Measurements from ENCODE around the gene PNMA5.

The PNMA5 gene

DNA sequence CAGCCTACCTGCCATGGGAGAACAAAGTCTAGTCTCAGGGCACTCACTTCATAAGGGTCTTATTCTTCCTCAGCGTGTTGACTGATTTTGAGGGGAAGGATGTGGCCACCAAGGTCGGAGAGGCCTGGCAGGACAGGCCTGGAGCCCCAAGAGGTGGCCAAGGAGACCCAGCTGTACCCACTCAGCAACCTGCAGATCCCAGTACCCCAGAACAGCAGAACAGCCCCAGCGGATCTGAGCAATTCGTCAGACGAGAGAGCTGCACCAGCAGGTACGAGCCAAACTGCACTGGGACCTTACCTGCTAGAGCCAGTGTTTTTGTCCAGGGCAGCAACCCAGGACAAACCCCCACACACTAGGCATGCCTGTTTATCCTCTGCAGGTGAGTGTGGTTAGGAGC lies 34.3 kb downstream of the PNMA5 start:
- DNase-seq (ENCODE audit: insufficient read length, low spot score): no peak
- FAIRE-seq: no peak

DNA sequence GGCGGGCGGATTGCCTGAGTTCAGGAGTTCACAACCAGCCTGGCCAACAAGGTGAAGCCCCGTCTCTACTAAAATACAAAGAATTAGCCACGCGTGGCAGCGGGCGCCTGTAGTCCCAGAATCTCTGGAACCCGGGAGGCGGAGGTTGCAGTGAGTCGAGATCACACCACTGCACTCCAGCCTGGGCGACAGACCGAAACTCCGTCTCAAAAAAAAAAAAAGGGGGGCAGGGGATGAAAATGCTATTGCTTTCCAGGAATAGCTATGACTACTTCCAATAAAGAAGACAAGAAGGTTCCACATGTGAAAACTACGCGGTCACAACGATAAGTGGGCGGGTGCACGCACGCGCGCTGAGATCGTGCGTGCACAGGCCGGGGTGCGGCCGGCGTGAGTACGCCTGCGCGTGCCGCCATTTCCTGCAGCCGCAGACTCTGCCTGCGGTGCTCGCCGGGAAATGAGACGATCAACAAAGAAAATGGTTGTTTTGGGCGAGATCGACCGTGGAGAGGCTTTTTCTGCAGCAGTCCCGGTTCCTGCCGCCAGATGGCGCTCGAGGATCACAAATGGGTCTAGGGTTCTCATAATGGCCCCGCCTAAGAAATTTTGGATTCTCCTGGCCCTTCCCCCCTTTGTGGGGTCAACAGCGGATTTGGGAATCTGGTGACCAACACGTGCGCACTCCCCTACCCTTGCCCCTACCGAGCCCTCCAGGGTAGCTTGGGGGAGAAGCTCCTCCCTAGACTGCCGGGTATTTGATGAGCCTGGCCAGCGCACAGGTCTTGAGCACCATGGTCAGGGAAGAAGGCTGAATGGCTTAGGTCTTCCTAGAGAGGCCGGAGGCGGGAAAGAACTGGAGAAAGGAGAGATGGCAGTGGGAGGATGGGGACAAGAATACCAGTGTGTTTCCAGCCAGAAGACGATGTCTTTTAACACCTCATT lies 35.1 kb downstream of the PNMA5 start:
- FAIRE-seq: peak; percentile 100

DNA sequence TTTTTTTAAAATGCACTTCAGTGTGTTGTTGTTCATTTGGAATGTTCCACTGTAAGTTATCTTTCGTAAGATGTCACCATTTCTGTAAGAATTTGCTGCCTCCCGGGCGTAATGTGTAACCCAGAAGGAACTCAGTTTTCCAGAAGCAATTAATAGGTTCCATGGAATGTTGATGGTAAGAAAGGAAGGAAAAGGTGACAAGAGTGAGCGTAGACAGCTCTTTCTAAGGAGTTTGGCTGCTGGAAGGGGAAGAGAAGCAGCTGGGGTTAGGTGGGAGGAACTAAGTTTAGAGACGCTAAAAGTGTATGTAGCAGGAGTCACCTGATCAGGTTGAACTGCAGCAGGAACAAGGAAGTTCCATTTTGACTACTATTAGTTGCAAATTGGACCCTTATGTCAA lies 35.9 kb downstream of the PNMA5 start:
- DNase-seq (ENCODE audit: insufficient read length, low spot score): no peak

More for the DNA sequence above, 35.1 kb downstream of the PNMA5 start:
- peak; percentile 50 for DNase-seq (ENCODE audit: insufficient read length, low spot score)

DNA sequence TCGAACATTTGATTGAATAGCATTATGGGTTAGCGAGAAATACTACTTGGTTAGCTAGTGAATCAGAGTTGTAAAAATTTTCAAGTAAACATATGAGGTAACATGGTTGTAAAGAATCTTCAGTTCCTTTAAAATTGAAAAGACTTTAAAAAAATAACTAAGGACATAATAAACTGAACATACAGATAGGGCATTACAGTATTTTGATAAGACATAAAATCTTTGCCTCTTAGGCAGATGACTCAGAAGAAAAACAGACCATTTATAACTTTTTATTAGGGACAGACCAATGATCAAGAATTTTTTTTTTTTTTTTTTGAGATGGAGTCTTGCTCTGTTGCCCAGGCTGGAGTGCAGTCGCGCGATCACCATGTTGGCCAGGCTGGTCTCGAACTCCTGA lies 43.1 kb downstream of the PNMA5 start:
- FAIRE-seq (peak; percentile 86), DNase-seq (ENCODE audit: insufficient read length, low spot score) (no peak)

More for the DNA sequence above, 35.9 kb downstream of the PNMA5 start:
- peak; percentile 63 for FAIRE-seq

DNA sequence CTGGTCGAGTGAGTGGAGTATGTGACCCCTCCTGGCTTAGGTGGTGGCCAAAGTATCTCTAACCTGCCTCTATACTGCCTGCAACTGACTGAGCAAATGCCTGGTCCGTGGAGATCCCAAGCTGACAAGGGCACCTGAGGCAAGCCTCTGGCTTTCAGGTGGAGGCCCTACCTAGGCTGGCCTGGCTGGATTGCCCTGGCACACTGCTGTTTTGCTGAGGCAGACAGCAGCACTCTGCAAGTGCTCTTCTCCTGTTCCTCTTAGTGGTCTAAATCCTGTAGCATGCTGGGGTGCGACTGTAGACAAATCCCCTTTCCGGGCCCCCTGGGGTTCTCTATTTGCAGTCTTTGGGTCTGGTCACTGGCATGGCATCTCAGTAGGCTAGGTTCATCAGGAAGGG lies 44.8 kb downstream of the PNMA5 start:
- DNase-seq (ENCODE audit: insufficient read length, low spot score) (no peak), FAIRE-seq (no peak)

DNA sequence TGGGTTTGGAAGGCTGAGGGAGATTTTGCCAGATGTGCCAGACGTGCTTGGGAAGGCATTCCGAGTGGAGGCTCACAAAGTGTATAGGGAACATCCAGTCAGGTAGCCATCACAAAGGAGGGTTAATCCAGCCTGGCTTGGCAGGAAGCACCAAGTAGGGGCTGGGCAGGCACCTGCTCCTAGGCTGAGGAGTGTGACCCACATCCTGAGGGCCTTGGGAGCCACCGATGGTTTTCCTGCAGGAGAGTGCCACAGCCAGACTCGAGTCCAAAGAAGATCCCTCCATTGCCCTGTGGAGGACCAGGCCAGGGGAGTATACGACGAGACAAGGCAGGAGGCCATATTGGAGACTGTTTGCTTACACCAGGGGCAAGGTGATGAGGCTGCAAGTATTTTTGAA lies 47.2 kb downstream of the PNMA5 start:
- DNase-seq (ENCODE audit: insufficient read length, low spot score): no peak
- no peak for FAIRE-seq

DNA sequence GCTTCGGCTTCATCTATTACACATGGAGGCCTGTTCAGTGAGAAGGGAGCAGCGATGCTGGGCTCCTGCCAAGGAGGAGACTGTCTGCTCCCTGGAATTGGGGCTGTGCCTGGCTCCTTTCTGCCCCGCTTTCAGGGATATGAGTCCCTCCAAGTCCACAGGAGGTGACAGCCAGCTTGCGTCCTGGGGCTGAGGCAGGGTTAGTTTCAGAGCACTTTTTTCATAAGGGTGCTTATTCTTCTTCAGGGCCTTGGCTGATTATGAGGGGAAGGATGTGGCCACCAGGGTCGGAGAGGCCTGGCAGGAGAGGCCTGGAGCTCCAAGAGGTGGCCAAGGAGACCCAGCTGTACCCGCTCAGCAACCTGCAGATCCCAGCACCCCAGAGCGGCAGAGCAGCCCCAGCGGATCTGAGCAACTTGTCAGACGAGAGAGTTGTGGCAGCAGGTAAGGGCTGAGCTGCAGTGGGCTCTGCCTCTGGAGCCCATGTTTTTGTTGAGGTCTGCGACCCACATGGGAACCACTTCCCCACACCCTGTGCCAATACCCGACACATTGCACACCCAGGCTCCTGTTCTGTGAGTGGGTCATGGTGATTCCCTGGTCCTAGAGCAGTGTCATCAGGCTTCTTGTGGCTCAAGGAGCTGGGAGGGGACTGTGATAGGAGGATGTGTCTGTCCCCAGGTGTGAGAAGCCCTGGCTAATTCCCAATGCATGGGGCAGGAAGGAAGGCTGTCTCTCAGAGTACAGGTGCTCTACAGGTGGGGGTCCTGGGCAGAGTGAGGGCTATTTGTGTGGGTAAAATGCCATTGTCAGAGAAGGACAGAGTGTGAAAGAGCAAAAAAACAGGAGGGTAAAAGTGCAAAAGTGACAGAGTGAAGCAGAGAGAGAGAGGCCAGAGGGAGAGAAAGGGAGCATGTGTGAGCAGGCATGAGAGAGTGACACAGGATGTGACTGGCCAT lies 48.6 kb downstream of the PNMA5 start:
- FAIRE-seq: no peak
- no peak for DNase-seq (ENCODE audit: insufficient read length, low spot score)

DNA sequence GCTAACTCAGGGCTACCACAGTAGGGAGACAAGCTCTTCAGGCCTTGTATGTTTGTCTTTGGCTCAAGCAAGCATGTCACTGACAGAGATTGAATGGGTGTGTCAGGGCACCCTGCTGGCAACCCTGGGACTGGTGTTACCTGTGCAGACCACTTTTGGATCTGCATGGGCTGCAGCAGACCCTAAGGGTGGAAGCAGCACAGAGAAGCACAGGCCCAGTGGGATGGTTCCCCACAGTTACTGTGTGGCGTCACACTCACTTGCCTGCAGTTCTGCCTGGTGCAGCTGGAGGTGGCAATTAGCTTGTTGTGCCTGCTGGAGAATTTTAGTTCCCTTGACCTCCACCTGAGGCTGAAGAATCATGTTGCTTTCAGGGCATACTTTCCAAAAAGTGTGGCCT lies 50.1 kb downstream of the PNMA5 start:
- no peak for FAIRE-seq

DNA sequence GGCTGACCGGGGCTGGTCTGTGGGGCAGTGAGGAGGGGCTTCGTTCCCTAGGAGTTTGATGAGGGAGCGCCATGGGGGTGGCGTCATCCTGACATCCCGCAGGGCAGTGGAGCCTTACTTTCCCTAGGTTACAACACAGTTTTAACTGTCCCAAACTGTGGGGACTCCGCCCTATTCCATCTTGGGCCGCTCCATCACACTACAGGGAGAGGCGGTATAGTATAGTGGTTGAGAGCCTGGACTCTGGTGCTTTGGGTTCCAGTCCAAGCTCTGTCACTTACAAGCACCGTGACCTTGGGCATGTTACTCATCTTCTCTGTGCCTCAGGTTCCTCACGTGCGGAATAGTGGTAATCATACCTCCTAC lies 51.9 kb downstream of the PNMA5 start:
- no peak for DNase-seq (ENCODE audit: insufficient read length, low spot score)
- FAIRE-seq: no peak

More for the DNA sequence above, 50.1 kb downstream of the PNMA5 start:
- DNase-seq (ENCODE audit: insufficient read length, low spot score): no peak

DNA sequence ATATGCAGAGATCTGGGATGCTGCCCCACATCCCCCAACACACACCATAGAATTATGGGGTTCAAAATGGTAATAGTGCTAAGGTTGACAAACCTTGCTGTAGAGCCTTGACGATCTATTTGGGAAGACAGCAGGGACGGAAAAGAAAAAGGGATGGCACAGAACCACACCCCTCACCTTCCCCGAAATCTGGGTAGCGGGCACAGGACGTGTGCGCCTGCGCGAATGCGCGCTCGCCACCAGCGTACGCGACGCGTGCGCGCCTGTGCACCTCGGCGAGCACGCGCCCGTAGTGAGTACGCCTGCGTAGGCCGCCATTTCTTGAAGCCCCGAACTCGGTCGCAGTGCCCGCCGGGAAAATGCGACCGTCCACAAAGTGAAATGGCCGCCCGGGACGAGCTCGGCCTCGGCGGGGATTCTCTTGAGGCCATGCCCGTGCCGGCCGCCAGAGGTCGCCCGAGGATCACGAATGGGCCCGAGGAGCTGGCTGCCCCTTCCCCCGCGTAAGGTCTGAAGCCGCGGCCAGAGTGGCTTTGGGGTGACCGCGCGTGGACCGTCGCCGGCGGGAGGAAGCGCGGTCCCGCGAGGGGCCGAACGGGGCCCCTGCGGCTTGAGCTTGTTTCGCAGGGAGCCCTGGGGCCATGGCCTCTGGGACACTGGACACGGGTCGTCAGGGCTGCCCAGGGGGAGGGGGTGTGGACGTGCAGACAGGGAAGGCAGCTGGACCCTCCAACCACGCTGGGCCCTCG lies 52.4 kb downstream of the PNMA5 start:
- FAIRE-seq: peak; percentile 99
- DNase-seq (ENCODE audit: insufficient read length, low spot score): peak; percentile 82

Measured in GM19239 (cell line).